Ovary (tissue), 9 donors: ENCODE measurements around the gene KIF26A. TPM values are rescaled to one million over a fixed set of nuclear protein-coding genes. Genes with fewer than 3 reads are reported as not detected.

Experiments used
- DNase-seq, 5 donors: peaks; one replicate each; pipeline ENCODE4 v3.0.0-alpha.2; 2019 to 2020
- H3K27ac ChIP-seq, 2 donors: fragments of 200-600 bp; one replicate each; pipeline versions ENCODE4 v1.5.1 to v1.8.0; 2019 to 2022
- H3K27me3 ChIP-seq: fragments of 200-600 bp; one replicate; pipeline ENCODE4 v1.8.0; 2022
- H3K36me3 ChIP-seq: fragments of 200-600 bp; sonication (generic); one replicate; pipeline ENCODE4 v1.5.1; 2019
- H3K4me1 ChIP-seq: one replicate; pipeline ENCODE4 v1.8.1; 2013; ENCODE audit warnings: mild to moderate bottlenecking, moderate library complexity; ENCODE audit not compliant: insufficient read depth
- H3K4me3 ChIP-seq: fragments of 200-600 bp; sonication (generic); one replicate; pipeline ENCODE4 v1.5.1; 2017
- H3K9me3 ChIP-seq, 2 donors: fragments of 200-600 bp in 1 of 2; sonication (generic) in 1 of 2; one replicate each; pipeline versions ENCODE4 v1.5.1 to v1.8.1; 2013 to 2019; ENCODE audit warnings: mild to moderate bottlenecking in 1 of 2, moderate library complexity in 1 of 2
- CTCF ChIP-seq, 3 donors: fragments of 450-650 bp in 2 of 3; fragments of 200-600 bp in 1 of 3; IDR thresholded peaks; one replicate each; pipeline versions ENCODE4 v1.5.1 to v1.8.0; 2016 to 2022; ENCODE audit warnings: antibody characterized with exemption in 3 of 3, mild to moderate bottlenecking in 1 of 3
- EP300 ChIP-seq: sonication (generic); formaldehyde crosslinking; IDR thresholded peaks from one replicate; pipeline ENCODE4 v1.6.1; 2017; ENCODE audit warnings: antibody characterized with exemption
- POLR2A ChIP-seq: fragments of 450-650 bp; IDR thresholded peaks from one replicate; pipeline ENCODE4 v1.6.1; 2017; ENCODE audit warnings: antibody characterized with exemption, mild to moderate bottlenecking, moderate library complexity
- WGBS, 3 donors: extraction: QIAGEN DNeasy Blood & Tissue Kit in 1 of 3; methylation state at CpG; one replicate each; pipeline versions ENCODE4 v1.1.5 to v1.1.7; 2013 to 2017; 5-methylcytosine and 5-hydroxymethylcytosine counted together
- intact Hi-C, 4 donors: fragments of 100-400 bp; cut with DNase I; formaldehyde crosslinking; loops; one replicate each; pipeline versions ENCODE4 v1.11.0 to v1.15.1; 2022 to 2023
- polyA plus RNA-seq, 2 donors: library from polyadenylated mRNA; stranded (reverse); fragments of 200-250 nt in 1 of 2; fragments of 350-450 nt in 1 of 2; fragmentation: Illumina TruSeq in 1 of 2; extraction: RNeasy Lipid Tissue Mini Kit (QIAGEN cat#74804) in 1 of 2; gene quantifications; one replicate each; pipeline ENCODE4 v1.2.3, GENCODE V29; 2013 to 2014
- total RNA-seq, 7 donors: library from RNA; depleted of rRNA in 2 of 7; stranded (reverse); fragments of >200 nt in 2 of 7; fragmentation: NEBNext Ultra II Directional in 3 of 7; extraction: Animal tissue kit (Norgen Biotek cat#: 25700) in 3 of 7; gene quantifications; one replicate each; pipeline versions ENCODE4 v1.1.0 to v1.2.4, GENCODE V29; 2016 to 2023
- donor health status: DM: no; HTN: no; CAD: no; lungs with moderate emphysema.
- donor health status: DM: no; HTN: no; CAD: no.
- donor health status: Bipolar disorder and iron deficiency.
- donor health status: DM: yes; HTN: yes; CAD: no.
- donor health status: DM: no; HTN: no; CAD: no.
- donor health status: DM: yes; HTN: yes; CAD: no.

The KIF26A gene
- total and polyA plus RNA-seq, 9 donors: 0.32 to 16.8 (median 5.8) TPM

DNA sequence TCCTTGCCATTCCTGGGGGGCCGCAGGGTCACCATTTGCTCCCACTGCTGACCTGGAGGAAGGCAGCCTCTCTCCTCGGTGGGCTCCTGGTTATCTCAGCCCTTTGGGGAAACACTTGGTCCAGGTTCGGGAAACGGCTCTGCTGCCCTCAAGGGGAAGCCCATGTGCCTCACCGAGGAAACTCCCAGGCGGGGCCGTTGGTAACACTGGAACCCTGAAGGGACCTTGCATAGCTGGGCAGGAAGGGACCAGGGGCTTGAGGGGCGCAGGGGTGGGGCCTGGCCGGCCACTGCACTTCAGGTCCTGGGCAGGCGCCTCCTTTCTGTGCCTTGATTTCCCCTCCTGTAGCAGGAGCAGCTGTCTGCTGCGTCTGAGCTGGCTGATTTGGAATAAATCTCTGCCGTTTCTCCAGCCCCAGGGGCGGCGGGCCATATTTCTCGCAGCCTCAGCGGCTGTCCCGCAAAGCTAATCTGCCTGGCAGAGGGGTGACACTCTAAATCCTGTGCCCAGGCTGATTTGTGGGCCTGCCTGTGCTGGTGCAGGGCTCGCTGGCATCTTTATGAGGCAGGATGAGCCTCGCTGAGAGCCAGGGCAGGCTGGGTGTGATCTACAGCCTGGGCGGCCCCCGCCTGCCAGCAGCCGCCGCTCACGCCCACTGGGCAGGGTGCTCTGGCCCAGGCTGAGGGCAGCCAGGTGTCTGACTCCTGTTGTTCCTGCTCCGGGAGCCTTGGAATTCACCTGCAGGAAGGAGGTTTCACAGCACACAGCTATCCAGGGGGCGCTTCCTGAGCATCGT, 49.7 kb downstream of the KIF26A start:
- Histone ChIP-seq H3K4me1 (no peaks in the 10 kb centered on the region), H3K4me3 (no peak overlapping the region), H3K27me3 (no peaks in the 10 kb centered on the region), H3K9me3 (no peaks in the 10 kb centered on the region), H3K27ac (no peak overlapping the region), H3K36me3 (no peaks in the 10 kb centered on the region)
- intact Hi-C loops: no loop called here
- WGBS, 3 donors: 76 to 81% (median 78%) methylated on average over 22 to 27 of the region's 27 CpGs
- DNase-seq: no peak
- no peak for TF ChIP-seq CTCF (IDR thresholded peaks at IDR 0.05)
- no peak for TF ChIP-seq POLR2A
- TF ChIP-seq EP300: no peak

DNA sequence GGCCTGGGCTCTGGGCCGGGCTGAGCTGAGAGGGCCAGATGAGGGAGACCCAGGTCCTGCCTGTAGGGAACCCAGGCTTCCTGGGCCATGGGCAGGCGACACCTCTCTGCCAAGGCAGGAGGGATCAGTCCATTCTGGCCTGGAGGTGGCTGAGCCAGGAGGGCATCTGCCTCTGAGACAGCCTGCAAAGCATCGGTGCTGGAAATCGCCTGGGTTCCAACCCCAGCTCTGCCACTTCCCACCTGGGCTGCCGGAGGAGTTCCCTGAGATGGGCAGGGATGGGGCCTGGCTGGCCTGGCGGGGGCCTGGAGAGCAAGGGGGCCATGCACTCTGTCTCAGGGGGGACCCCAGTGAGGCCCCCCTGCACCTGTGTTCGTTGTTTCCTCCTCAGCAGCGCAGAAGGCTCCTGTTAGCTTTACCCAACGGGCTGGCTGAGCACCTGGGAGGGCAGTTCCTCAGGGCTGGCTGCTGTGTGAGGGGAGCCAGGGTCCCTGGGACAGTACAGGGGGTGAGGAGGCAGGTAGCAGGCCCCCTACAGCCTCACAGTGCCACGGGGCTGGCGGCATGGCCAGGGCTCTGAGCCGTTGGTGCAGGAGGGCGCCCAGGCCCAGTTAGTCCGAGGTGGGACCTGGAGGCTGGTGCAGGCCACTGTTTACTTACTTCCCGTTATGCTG, 50.5 kb downstream of the KIF26A start:
- no peak overlapping the region for H3K4me3 ChIP-seq
- intact Hi-C loops: no loop called here
- no peaks in the 10 kb centered on the region for H3K9me3 ChIP-seq
- WGBS, 3 donors: 81 to 87% (median 82%) methylated on average over 12 to 15 of the region's 15 CpGs
- no peaks in the 10 kb centered on the region for H3K36me3 ChIP-seq
- TF ChIP-seq EP300: no peak
- no peak for TF ChIP-seq CTCF (IDR thresholded peaks at IDR 0.05)
- no peak for TF ChIP-seq POLR2A
- no peaks in the 10 kb centered on the region for H3K4me1 ChIP-seq
- no peak overlapping the region for H3K27ac ChIP-seq
- H3K27me3 ChIP-seq: no peaks in the 10 kb centered on the region
- no peak for DNase-seq

- Histone ChIP-seq H3K36me3 (no peaks in the 10 kb centered on the region), H3K27me3 (no peaks in the 10 kb centered on the region), H3K4me3 (no peak overlapping the region), H3K4me1 (no peaks in the 10 kb centered on the region), H3K9me3 (no peaks in the 10 kb centered on the region), H3K27ac (no peak overlapping the region)
- 86 to 90% (median 87%) methylated on average over 24 of the region's 24 CpGs for WGBS, 3 donors
- DNase-seq: no peak
- TF ChIP-seq CTCF (IDR thresholded peaks at IDR 0.05) (no peak), EP300 (no peak), POLR2A (no peak)
- intact Hi-C loops: no loop called here
Measured at GRCh38 chr14:104189629-104190335, 51.4 kb downstream of the KIF26A start.

GRCh38 chr14:104190396-104191000, 52.1 kb downstream of the KIF26A start:
- Histone ChIP-seq H3K27ac (no peak overlapping the region), H3K27me3 (no peaks in the 10 kb centered on the region), H3K4me1 (no peaks in the 10 kb centered on the region), H3K4me3 (no peak overlapping the region), H3K36me3 (no peaks in the 10 kb centered on the region), H3K9me3 (no peaks in the 10 kb centered on the region)
- intact Hi-C loops: no loop called here
- WGBS, 3 donors: 79 to 87% (median 85%) methylated on average over 12 of the region's 12 CpGs
- TF ChIP-seq CTCF (IDR thresholded peaks at IDR 0.05) (no peak), EP300 (no peak), POLR2A (no peak)
- DNase-seq: no peak
